A673 (cell line): ENCODE data around the gene ROR2. TPM values are rescaled to one million over a fixed set of nuclear protein-coding genes. Genes with fewer than 3 reads are reported as not detected.

ENCODE experiments used
- BruUV-seq: library from RNA; stranded (reverse); fragments of 400-500 nt; replicated peaks from 2 replicates; lab custom pipeline; 2021; lab: Mats Ljungman, UMichigan
- CTCF ChIA-PET: fragments of 300-600 bp; sonication (Branson Sonifier 250); formaldehyde crosslinking; loops from one replicate; lab custom pipeline; 2022; ENCODE audit warnings: antibody characterized with exemption; lab: Charles Lee
- POLR2A ChIA-PET: fragments of 300-600 bp; sonication (Branson Sonifier 250); formaldehyde crosslinking; loops from one replicate; lab custom pipeline; 2022; ENCODE audit warnings: antibody characterized with exemption; ENCODE audit not compliant: low non-redundant PET; lab: Charles Lee
- DNase-seq: peaks from one replicate; pipeline ENCODE4 v3.0.0-alpha.2; 2015; ENCODE audit warnings: low spot score
- H3K27ac ChIP-seq: fragments of 200-600 bp; sonication (generic); 2 replicates; pipeline ENCODE4 v1.5.1; 2016; ENCODE audit warnings: mixed run types, low read depth, mild to moderate bottlenecking, mixed read lengths, antibody characterized with exemption, low read length; ENCODE audit not compliant: poor library complexity, severe bottlenecking
- H3K27me3 ChIP-seq: fragments of 200-600 bp; sonication (generic); replicated peaks from 2 replicates; pipeline ENCODE4 v1.6.1; 2017; ENCODE audit warnings: mixed run types, low read depth, mild to moderate bottlenecking, mixed read lengths, antibody characterized with exemption, low read length; ENCODE audit not compliant: insufficient read depth, poor library complexity
- H3K36me3 ChIP-seq: fragments of 200-600 bp; sonication (generic); 2 replicates; pipeline ENCODE4 v1.6.1; 2016; ENCODE audit warnings: mixed run types, mild to moderate bottlenecking, mixed read lengths, antibody characterized with exemption, low read length; ENCODE audit not compliant: insufficient read depth, poor library complexity, severe bottlenecking
- H3K4me1 ChIP-seq: fragments of 200-600 bp; sonication (generic); 2 replicates; pipeline ENCODE4 v1.6.1; 2017; ENCODE audit warnings: mixed run types, mild to moderate bottlenecking, mixed read lengths, antibody characterized with exemption, low read length; ENCODE audit not compliant: insufficient read depth, poor library complexity, severe bottlenecking
- H3K4me3 ChIP-seq: fragments of 200-600 bp; sonication (generic); 2 replicates; pipeline ENCODE4 v1.5.1; 2016; ENCODE audit warnings: low read depth, mixed run types, mild to moderate bottlenecking, mixed read lengths, low read length; ENCODE audit not compliant: poor library complexity, severe bottlenecking
- H3K9me3 ChIP-seq: fragments of 200-600 bp; sonication (generic); 2 replicates; pipeline ENCODE4 v1.6.1; 2016; ENCODE audit warnings: mixed run types, low read depth, mild to moderate bottlenecking, mixed read lengths, antibody characterized with exemption, low read length; ENCODE audit not compliant: poor library complexity, severe bottlenecking
- EZH2 ChIP-seq: fragments of 200-600 bp; sonication (generic); IDR thresholded peaks from 2 replicates; pipeline ENCODE4 v1.6.1; 2017; ENCODE audit warnings: borderline replicate concordance, low read depth, mild to moderate bottlenecking, mixed read lengths, antibody characterized with exemption, low read length; ENCODE audit not compliant: poor library complexity, severe bottlenecking
- intact Hi-C: fragments of 100-400 bp; cut with micrococcal nuclease; formaldehyde crosslinking; loops from one replicate; pipeline ENCODE4 v1.10.0; 2022; ENCODE audit not compliant: unreplicated experiment
- total RNA-seq: library from RNA; stranded (reverse); gene quantifications from 2 replicates; pipeline ENCODE4 v1.2.3, GENCODE V29; 2021
- TF ChIP-seq, protein P1 (sequence below): fragments of 300-800, 200-600 bp; sonication (generic); conservative IDR thresholded peaks from 2 replicates; pipeline ENCODE4 v1.5.1; 2017; ENCODE audit warnings: low read depth, mild to moderate bottlenecking, antibody characterized with exemption, low read length, moderate library complexity, mixed read lengths

Gene ROR2
- total RNA-seq, 1 experiment from 2014 or later, result 12.3 TPM

DNA sequence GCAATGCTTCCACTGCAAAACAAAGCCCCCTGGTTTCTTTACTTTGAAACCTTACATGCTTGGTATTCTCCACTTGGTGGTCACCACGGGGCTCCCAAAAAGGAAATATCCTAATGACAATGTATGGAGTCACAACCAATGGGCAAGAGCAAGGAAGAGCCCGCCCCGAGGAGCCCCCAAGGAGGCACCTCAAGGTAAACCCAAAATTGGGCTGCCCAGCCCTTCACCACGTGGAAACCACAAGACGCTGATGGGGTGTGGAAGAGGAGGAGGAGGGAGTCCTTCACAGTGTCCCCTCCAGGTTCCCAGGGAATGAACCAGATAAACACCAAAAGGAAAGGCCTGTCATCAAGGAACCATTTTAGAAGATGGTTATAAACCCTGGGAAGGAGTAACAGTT, 3.8 kb downstream of the ROR2 start:
- peak overlapping the region; percentile 14 for H3K4me3 ChIP-seq
- no peaks in the 10 kb centered on the region for H3K36me3 ChIP-seq
- H3K27me3 ChIP-seq, result no peaks in the 10 kb centered on the region
- CTCF ChIA-PET, result interaction anchor here (1.2 to 1.7 kb wide), 3 partner anchors 9 to 187 kb away, joined by 3 to 11 read pairs (median 7); no protein-coding TSS in a partner anchor
- DNase-seq, result no peak
- H3K9me3 ChIP-seq, result no peaks in the 10 kb centered on the region
- TF ChIP-seq, protein P1, sequence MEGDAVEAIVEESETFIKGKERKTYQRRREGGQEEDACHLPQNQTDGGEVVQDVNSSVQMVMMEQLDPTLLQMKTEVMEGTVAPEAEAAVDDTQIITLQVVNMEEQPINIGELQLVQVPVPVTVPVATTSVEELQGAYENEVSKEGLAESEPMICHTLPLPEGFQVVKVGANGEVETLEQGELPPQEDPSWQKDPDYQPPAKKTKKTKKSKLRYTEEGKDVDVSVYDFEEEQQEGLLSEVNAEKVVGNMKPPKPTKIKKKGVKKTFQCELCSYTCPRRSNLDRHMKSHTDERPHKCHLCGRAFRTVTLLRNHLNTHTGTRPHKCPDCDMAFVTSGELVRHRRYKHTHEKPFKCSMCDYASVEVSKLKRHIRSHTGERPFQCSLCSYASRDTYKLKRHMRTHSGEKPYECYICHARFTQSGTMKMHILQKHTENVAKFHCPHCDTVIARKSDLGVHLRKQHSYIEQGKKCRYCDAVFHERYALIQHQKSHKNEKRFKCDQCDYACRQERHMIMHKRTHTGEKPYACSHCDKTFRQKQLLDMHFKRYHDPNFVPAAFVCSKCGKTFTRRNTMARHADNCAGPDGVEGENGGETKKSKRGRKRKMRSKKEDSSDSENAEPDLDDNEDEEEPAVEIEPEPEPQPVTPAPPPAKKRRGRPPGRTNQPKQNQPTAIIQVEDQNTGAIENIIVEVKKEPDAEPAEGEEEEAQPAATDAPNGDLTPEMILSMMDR, result no peak
- no peak for TF ChIP-seq EZH2
- POLR2A ChIA-PET, result interaction anchor here (1.0 kb wide), 1 partner anchor 104 kb away, joined by 3 read pairs; no protein-coding TSS in a partner anchor
- peak overlapping the region; percentile 79 for H3K27ac ChIP-seq
- H3K4me1 ChIP-seq, result peaks cover 47% of the 10 kb centered on the region
- no TSS peak for BruUV-seq
- intact Hi-C loops, result loop anchor here (5.0 kb wide), 1 partner anchor 99 kb away; no protein-coding TSS in a partner anchor

DNA sequence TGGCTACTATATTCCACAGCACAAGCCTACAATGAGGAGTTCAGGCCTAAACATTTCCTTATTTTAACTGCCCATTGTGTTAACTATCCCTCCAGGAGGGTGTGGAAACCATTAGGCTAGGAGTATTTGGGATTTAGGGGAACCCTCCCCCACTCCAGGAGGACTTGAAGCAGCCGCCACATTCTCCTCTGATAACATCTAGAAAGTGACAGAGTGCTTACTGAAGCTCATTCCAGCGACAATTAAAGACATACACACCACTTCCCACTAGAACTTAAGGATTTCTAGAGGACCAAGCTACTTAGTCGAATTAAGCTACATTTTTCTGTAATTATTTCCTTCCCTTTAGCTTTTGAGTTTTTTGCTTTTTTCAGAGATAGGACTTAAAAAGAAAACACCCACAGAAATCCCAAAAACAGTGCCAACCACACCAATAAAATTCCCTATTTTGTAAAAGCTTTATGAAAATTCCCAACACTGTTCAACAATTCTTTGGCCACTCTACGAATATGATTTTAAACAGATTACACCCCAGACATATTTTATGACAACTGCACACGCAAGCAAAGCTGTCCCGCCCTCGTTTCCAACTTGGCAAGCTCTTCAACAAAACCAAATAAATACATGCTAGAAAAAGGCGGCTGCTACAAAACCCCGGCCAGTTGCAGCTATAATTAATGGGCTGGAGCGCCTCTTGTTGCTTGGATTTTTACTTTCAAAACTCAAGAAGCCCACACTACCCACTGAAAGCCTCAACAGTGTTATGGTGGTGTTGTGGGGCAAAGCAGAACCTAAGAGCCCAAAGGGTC, 4.5 kb downstream of the ROR2 start:
- no peaks in the 10 kb centered on the region for H3K36me3 ChIP-seq
- intact Hi-C loops, result loop anchor here (1.0 to 5.0 kb wide), 2 partner anchors 46 to 98 kb away; no protein-coding TSS in a partner anchor
- H3K4me1 ChIP-seq, result peaks cover 47% of the 10 kb centered on the region
- POLR2A ChIA-PET, result interaction anchor here (0.6 kb wide), 1 partner anchor 902 kb away, joined by 3 read pairs; no protein-coding TSS in a partner anchor
- BruUV-seq, result no TSS peak
- peak; percentile 89 for DNase-seq
- H3K9me3 ChIP-seq, result no peaks in the 10 kb centered on the region
- peak overlapping the region; percentile 14 for H3K4me3 ChIP-seq
- H3K27ac ChIP-seq, result peak overlapping the region; percentile 79
- CTCF ChIA-PET, result interaction anchor here (0.7 to 1.7 kb wide), 5 partner anchors 9 to 1082 kb away, joined by 3 to 11 read pairs (median 5); no protein-coding TSS in a partner anchor
- TF ChIP-seq, protein P1, result no peak
- TF ChIP-seq EZH2, result no peak
- no peaks in the 10 kb centered on the region for H3K27me3 ChIP-seq

- Histone ChIP-seq H3K27ac (peak overlapping the region; percentile 79), H3K36me3 (no peaks in the 10 kb centered on the region), H3K4me3 (no peak overlapping the region), H3K9me3 (no peaks in the 10 kb centered on the region), H3K27me3 (no peaks in the 10 kb centered on the region), H3K4me1 (peaks cover 47% of the 10 kb centered on the region)
- intact Hi-C loops, result loop anchor here (1.0 to 5.0 kb wide), 2 partner anchors 45 to 97 kb away; no protein-coding TSS in a partner anchor
- DNase-seq, result no peak
- ChIA-PET CTCF (interaction anchor here (0.7 to 1.7 kb wide), 4 partner anchors 10 to 186 kb away, joined by 3 to 11 read pairs (median 6); no protein-coding TSS in a partner anchor), POLR2A (no interaction called here)
- BruUV-seq, result no TSS peak
- TF ChIP-seq, protein P1, result no peak
- TF ChIP-seq EZH2, result no peak
These were observed 5.3 kb downstream of the ROR2 start for GRCh38 chr9:91944711-91945110.
